WTC11 (cell line): ENCODE results near the gene OTOR. TPM values are rescaled to one million over a fixed set of nuclear protein-coding genes. Genes with fewer than 3 reads are reported as not detected.

ENCODE experiments used
- ATAC-seq: fragments of 200-7000 bp; cut with Tn5 transposase; 2 replicates; pipeline ENCODE4 v1.10.0; 2021; ENCODE audit warnings: mild to moderate bottlenecking, moderate library complexity
- CTCF ChIA-PET: fragments of 300-600 bp; sonication (Branson Sonifier 250); formaldehyde crosslinking; loops from one replicate; lab custom pipeline; 2021; ENCODE audit warnings: antibody characterized with exemption; lab: Charles Lee
- POLR2A ChIA-PET: fragments of 350-600 bp; sonication (Branson Sonifier 250); formaldehyde crosslinking; loops from one replicate; lab custom pipeline; 2021; ENCODE audit warnings: antibody characterized with exemption; lab: Charles Lee
- DNase-seq: peaks from one replicate; pipeline ENCODE4 v3.0.0; 2021; ENCODE audit warnings: low spot score
- H3K27ac Mint-ChIP-seq: 2 replicates; pipeline ENCODE4 v1.8.0; 2021; ENCODE audit warnings: mixed read lengths
- H3K27me3 Mint-ChIP-seq: 2 replicates; pipeline ENCODE4 v1.8.0; 2021; ENCODE audit warnings: low read depth, mild to moderate bottlenecking, moderate library complexity, mixed read lengths
- H3K36me3 Mint-ChIP-seq: 2 replicates; pipeline ENCODE4 v1.8.0; 2021; ENCODE audit warnings: mixed read lengths
- H3K4me1 Mint-ChIP-seq: 2 replicates; pipeline ENCODE4 v1.8.0; 2022; ENCODE audit warnings: mixed read lengths
- H3K4me3 Mint-ChIP-seq: 2 replicates; pipeline ENCODE4 v1.8.0; 2021; ENCODE audit warnings: mild to moderate bottlenecking, moderate library complexity, mixed read lengths
- H3K9me3 Mint-ChIP-seq: 2 replicates; pipeline ENCODE4 v1.8.0; 2021; ENCODE audit warnings: mixed read lengths
- CREM ChIP-seq: sonication (generic); formaldehyde crosslinking; IDR thresholded peaks from 2 replicates; pipeline ENCODE4 v1.8.1; 2022; ENCODE audit warnings: mild to moderate bottlenecking, missing genetic modification reagents, moderate library complexity
- ELF4 ChIP-seq: sonication (generic); formaldehyde crosslinking; IDR thresholded peaks from 2 replicates; pipeline ENCODE4 v1.8.1; 2022; ENCODE audit warnings: low read depth, mild to moderate bottlenecking, moderate library complexity, missing genetic modification reagents
- EMX1 ChIP-seq: fragments of 250-450 bp; sonication (Bioruptor Pico); IDR thresholded peaks from 2 replicates; pipeline ENCODE4 v1.8.0; 2021; ENCODE audit warnings: mild to moderate bottlenecking
- GRHL2 ChIP-seq: fragments of 250-450 bp; sonication (Bioruptor Pico); IDR thresholded peaks from 2 replicates; pipeline ENCODE4 v1.8.0; 2022; ENCODE audit warnings: mild to moderate bottlenecking, moderate library complexity; ENCODE audit not compliant: insufficient replicate concordance, severe bottlenecking
- JAZF1 ChIP-seq: fragments of 250-450 bp; sonication (Bioruptor Pico); IDR thresholded peaks from 2 replicates; pipeline ENCODE4 v1.9.0; 2021; ENCODE audit warnings: moderate library complexity, mild to moderate bottlenecking, inconsistent platforms
- MYBL2 ChIP-seq: sonication (generic); formaldehyde crosslinking; IDR thresholded peaks from 2 replicates; pipeline ENCODE4 v1.8.1; 2023; ENCODE audit warnings: mild to moderate bottlenecking, moderate library complexity, missing genetic modification reagents
- SMAD4 ChIP-seq: sonication (generic); formaldehyde crosslinking; IDR thresholded peaks from 2 replicates; pipeline ENCODE4 v1.8.0; 2022; ENCODE audit warnings: mild to moderate bottlenecking, missing genetic modification reagents
- ZNF121 ChIP-seq: sonication (generic); formaldehyde crosslinking; IDR thresholded peaks from 2 replicates; pipeline ENCODE4 v1.8.0; 2023; ENCODE audit warnings: missing genetic modification reagents
- ZNF396 ChIP-seq: fragments of 250-450 bp; sonication (Bioruptor Pico); IDR thresholded peaks from 2 replicates; pipeline ENCODE4 v1.8.0; 2021; ENCODE audit warnings: mild to moderate bottlenecking, moderate library complexity, borderline replicate concordance
- total RNA-seq: library from RNA; stranded (reverse); gene quantifications from 3 replicates; pipeline ENCODE4 v1.2.3, GENCODE V29; 2021
- TF ChIP-seq, protein P1 (sequence below): sonication (generic); formaldehyde crosslinking; IDR thresholded peaks from 2 replicates; pipeline ENCODE4 v1.8.0; 2022; ENCODE audit warnings: mild to moderate bottlenecking, missing genetic modification reagents
- TF ChIP-seq, protein P2 (sequence below): fragments of 250-450 bp; sonication (Bioruptor Pico); IDR thresholded peaks from 2 replicates; pipeline ENCODE4 v1.9.0; 2021; ENCODE audit warnings: mild to moderate bottlenecking, borderline replicate concordance
- TF ChIP-seq, protein P3 (sequence below): fragments of 200-600 bp; IDR thresholded peaks from 2 replicates; pipeline ENCODE4 v1.8.0; 2022; ENCODE audit warnings: antibody characterized with exemption
- TF ChIP-seq, protein P4 (sequence below): fragments of 250-450 bp; sonication (Bioruptor Pico); IDR thresholded peaks from 2 replicates; pipeline ENCODE4 v1.9.0; 2021; ENCODE audit warnings: mild to moderate bottlenecking
- TF ChIP-seq, protein P5 (sequence below): fragments of 250-450 bp; sonication (Bioruptor Pico); IDR thresholded peaks from 2 replicates; pipeline ENCODE4 v1.9.0; 2021; ENCODE audit warnings: moderate library complexity, mild to moderate bottlenecking, inconsistent platforms, borderline replicate concordance
- TF ChIP-seq, protein P6 (sequence below): sonication (generic); formaldehyde crosslinking; IDR thresholded peaks from 2 replicates; pipeline ENCODE4 v1.8.1; 2023; ENCODE audit warnings: mild to moderate bottlenecking, missing genetic modification reagents, moderate library complexity
- TF ChIP-seq, protein P7 (sequence below): sonication (generic); formaldehyde crosslinking; IDR thresholded peaks from 2 replicates; pipeline ENCODE4 v1.8.0; 2022; ENCODE audit warnings: mild to moderate bottlenecking, missing genetic modification reagents
- TF ChIP-seq, protein P8 (sequence below): sonication (generic); formaldehyde crosslinking; IDR thresholded peaks from 2 replicates; pipeline ENCODE4 v1.8.1; 2023; ENCODE audit warnings: mild to moderate bottlenecking, missing genetic modification reagents, borderline replicate concordance

The OTOR gene
- total RNA-seq, 1 experiment from 2014 or later: not detected

DNA sequence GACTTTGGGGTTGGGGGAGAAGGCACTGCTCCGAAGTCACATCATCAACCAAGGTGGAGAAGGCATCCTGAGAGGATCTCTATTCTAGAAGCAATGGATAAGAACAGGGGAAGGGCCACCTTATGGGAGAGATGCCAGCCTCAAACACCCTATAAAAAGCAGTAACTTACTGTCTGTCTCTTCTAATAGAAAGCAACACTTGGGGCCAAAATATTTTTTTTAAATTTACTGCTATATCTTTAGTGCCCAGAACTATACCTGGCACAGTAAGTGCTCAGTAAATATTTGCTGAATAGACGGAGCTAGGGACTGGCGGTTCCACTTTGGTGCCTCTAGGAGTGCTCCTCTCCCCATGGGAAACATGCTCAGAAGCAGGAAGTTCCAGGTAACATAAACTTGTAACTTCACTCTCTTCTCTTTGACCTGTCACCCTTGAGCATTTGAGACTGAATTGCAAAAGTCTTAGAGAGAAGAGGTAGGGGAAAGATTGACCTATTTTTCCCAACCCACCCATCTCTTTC lies 807 bp upstream of the OTOR start (continued):
- TF ChIP-seq, protein P1, sequence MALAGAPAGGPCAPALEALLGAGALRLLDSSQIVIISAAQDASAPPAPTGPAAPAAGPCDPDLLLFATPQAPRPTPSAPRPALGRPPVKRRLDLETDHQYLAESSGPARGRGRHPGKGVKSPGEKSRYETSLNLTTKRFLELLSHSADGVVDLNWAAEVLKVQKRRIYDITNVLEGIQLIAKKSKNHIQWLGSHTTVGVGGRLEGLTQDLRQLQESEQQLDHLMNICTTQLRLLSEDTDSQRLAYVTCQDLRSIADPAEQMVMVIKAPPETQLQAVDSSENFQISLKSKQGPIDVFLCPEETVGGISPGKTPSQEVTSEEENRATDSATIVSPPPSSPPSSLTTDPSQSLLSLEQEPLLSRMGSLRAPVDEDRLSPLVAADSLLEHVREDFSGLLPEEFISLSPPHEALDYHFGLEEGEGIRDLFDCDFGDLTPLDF (CRISPR knock-in tag): no peak
- TF ChIP-seq, protein P2, sequence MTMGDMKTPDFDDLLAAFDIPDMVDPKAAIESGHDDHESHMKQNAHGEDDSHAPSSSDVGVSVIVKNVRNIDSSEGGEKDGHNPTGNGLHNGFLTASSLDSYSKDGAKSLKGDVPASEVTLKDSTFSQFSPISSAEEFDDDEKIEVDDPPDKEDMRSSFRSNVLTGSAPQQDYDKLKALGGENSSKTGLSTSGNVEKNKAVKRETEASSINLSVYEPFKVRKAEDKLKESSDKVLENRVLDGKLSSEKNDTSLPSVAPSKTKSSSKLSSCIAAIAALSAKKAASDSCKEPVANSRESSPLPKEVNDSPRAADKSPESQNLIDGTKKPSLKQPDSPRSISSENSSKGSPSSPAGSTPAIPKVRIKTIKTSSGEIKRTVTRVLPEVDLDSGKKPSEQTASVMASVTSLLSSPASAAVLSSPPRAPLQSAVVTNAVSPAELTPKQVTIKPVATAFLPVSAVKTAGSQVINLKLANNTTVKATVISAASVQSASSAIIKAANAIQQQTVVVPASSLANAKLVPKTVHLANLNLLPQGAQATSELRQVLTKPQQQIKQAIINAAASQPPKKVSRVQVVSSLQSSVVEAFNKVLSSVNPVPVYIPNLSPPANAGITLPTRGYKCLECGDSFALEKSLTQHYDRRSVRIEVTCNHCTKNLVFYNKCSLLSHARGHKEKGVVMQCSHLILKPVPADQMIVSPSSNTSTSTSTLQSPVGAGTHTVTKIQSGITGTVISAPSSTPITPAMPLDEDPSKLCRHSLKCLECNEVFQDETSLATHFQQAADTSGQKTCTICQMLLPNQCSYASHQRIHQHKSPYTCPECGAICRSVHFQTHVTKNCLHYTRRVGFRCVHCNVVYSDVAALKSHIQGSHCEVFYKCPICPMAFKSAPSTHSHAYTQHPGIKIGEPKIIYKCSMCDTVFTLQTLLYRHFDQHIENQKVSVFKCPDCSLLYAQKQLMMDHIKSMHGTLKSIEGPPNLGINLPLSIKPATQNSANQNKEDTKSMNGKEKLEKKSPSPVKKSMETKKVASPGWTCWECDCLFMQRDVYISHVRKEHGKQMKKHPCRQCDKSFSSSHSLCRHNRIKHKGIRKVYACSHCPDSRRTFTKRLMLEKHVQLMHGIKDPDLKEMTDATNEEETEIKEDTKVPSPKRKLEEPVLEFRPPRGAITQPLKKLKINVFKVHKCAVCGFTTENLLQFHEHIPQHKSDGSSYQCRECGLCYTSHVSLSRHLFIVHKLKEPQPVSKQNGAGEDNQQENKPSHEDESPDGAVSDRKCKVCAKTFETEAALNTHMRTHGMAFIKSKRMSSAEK (CRISPR knock-in tag): no peak
- TF ChIP-seq MYBL2 (no peak), ZNF396 (CRISPR knock-in tag) (no peak), CREM (CRISPR knock-in tag) (no peak), EMX1 (CRISPR knock-in tag) (no peak), ZNF121 (CRISPR knock-in tag) (no peak)
- TF ChIP-seq, protein P3, sequence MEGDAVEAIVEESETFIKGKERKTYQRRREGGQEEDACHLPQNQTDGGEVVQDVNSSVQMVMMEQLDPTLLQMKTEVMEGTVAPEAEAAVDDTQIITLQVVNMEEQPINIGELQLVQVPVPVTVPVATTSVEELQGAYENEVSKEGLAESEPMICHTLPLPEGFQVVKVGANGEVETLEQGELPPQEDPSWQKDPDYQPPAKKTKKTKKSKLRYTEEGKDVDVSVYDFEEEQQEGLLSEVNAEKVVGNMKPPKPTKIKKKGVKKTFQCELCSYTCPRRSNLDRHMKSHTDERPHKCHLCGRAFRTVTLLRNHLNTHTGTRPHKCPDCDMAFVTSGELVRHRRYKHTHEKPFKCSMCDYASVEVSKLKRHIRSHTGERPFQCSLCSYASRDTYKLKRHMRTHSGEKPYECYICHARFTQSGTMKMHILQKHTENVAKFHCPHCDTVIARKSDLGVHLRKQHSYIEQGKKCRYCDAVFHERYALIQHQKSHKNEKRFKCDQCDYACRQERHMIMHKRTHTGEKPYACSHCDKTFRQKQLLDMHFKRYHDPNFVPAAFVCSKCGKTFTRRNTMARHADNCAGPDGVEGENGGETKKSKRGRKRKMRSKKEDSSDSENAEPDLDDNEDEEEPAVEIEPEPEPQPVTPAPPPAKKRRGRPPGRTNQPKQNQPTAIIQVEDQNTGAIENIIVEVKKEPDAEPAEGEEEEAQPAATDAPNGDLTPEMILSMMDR: no peak
- TF ChIP-seq, protein P4, sequence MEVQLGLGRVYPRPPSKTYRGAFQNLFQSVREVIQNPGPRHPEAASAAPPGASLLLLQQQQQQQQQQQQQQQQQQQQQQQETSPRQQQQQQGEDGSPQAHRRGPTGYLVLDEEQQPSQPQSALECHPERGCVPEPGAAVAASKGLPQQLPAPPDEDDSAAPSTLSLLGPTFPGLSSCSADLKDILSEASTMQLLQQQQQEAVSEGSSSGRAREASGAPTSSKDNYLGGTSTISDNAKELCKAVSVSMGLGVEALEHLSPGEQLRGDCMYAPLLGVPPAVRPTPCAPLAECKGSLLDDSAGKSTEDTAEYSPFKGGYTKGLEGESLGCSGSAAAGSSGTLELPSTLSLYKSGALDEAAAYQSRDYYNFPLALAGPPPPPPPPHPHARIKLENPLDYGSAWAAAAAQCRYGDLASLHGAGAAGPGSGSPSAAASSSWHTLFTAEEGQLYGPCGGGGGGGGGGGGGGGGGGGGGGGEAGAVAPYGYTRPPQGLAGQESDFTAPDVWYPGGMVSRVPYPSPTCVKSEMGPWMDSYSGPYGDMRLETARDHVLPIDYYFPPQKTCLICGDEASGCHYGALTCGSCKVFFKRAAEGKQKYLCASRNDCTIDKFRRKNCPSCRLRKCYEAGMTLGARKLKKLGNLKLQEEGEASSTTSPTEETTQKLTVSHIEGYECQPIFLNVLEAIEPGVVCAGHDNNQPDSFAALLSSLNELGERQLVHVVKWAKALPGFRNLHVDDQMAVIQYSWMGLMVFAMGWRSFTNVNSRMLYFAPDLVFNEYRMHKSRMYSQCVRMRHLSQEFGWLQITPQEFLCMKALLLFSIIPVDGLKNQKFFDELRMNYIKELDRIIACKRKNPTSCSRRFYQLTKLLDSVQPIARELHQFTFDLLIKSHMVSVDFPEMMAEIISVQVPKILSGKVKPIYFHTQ (CRISPR knock-in tag): no peak
- TF ChIP-seq, all 79 proteins: peak for 0

DNA sequence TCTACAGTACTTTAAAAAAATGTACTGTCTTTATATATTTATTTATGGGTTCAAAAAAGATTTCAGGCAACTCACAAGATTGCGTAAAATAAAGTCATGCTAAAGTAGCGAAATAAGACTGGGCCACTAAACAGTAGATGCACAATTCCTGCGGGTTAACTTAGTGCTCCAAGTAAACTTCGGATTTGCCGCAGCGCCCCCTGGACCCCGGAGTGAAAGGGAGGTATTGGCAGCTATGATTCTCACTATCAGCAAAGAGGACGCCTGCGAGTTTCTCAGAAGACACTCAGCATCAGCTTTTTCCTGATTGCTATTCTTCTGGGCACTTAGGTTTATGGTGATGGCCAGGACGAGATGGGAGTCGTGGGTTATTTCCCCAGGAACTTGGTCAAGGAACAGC lies 1.4 kb downstream of the OTOR start:
- Mint-ChIP-seq H3K27ac (no peak overlapping the region), H3K9me3 (peaks cover 10% of the 10 kb centered on the region), H3K4me3 (no peak overlapping the region), H3K36me3 (no peaks in the 10 kb centered on the region; the same call in 1 of the 2 replicates), H3K4me1 (peaks cover 27% of the 10 kb centered on the region), H3K27me3 (no peaks in the 10 kb centered on the region)
- DNase-seq (peak; percentile 60), ATAC-seq (peak; percentile 67)
- CTCF ChIA-PET: interaction anchor here (0.6 to 1.4 kb wide), 8 partner anchors 11 to 685 kb away, joined by 3 to 14 read pairs (median 3); no protein-coding TSS in a partner anchor
- POLR2A ChIA-PET: no interaction called here
- no peak for TF ChIP-seq CREM (CRISPR knock-in tag)
- TF ChIP-seq ZNF396 (CRISPR knock-in tag): no peak
- TF ChIP-seq, protein P5, sequence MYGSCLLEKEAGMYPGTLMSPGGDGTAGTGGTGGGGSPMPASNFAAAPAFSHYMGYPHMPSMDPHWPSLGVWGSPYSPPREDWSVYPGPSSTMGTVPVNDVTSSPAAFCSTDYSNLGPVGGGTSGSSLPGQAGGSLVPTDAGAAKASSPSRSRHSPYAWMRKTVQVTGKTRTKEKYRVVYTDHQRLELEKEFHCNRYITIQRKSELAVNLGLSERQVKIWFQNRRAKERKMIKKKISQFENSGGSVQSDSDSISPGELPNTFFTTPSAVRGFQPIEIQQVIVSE (CRISPR knock-in tag): no peak
- TF ChIP-seq, protein P6, sequence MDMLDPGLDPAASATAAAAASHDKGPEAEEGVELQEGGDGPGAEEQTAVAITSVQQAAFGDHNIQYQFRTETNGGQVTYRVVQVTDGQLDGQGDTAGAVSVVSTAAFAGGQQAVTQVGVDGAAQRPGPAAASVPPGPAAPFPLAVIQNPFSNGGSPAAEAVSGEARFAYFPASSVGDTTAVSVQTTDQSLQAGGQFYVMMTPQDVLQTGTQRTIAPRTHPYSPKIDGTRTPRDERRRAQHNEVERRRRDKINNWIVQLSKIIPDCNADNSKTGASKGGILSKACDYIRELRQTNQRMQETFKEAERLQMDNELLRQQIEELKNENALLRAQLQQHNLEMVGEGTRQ: no peak
- TF ChIP-seq, protein P7, sequence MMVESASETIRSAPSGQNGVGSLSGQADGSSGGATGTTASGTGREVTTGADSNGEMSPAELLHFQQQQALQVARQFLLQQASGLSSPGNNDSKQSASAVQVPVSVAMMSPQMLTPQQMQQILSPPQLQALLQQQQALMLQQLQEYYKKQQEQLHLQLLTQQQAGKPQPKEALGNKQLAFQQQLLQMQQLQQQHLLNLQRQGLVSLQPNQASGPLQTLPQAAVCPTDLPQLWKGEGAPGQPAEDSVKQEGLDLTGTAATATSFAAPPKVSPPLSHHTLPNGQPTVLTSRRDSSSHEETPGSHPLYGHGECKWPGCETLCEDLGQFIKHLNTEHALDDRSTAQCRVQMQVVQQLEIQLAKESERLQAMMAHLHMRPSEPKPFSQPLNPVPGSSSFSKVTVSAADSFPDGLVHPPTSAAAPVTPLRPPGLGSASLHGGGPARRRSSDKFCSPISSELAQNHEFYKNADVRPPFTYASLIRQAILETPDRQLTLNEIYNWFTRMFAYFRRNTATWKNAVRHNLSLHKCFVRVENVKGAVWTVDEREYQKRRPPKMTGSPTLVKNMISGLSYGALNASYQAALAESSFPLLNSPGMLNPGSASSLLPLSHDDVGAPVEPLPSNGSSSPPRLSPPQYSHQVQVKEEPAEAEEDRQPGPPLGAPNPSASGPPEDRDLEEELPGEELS: no peak
- no peak for TF ChIP-seq GRHL2 (CRISPR knock-in tag)
- TF ChIP-seq JAZF1 (CRISPR knock-in tag): no peak
- TF ChIP-seq EMX1 (CRISPR knock-in tag): no peak
- no peak for TF ChIP-seq SMAD4 (CRISPR knock-in tag)
- no peak for TF ChIP-seq ELF4 (CRISPR knock-in tag)
- TF ChIP-seq, protein P8, sequence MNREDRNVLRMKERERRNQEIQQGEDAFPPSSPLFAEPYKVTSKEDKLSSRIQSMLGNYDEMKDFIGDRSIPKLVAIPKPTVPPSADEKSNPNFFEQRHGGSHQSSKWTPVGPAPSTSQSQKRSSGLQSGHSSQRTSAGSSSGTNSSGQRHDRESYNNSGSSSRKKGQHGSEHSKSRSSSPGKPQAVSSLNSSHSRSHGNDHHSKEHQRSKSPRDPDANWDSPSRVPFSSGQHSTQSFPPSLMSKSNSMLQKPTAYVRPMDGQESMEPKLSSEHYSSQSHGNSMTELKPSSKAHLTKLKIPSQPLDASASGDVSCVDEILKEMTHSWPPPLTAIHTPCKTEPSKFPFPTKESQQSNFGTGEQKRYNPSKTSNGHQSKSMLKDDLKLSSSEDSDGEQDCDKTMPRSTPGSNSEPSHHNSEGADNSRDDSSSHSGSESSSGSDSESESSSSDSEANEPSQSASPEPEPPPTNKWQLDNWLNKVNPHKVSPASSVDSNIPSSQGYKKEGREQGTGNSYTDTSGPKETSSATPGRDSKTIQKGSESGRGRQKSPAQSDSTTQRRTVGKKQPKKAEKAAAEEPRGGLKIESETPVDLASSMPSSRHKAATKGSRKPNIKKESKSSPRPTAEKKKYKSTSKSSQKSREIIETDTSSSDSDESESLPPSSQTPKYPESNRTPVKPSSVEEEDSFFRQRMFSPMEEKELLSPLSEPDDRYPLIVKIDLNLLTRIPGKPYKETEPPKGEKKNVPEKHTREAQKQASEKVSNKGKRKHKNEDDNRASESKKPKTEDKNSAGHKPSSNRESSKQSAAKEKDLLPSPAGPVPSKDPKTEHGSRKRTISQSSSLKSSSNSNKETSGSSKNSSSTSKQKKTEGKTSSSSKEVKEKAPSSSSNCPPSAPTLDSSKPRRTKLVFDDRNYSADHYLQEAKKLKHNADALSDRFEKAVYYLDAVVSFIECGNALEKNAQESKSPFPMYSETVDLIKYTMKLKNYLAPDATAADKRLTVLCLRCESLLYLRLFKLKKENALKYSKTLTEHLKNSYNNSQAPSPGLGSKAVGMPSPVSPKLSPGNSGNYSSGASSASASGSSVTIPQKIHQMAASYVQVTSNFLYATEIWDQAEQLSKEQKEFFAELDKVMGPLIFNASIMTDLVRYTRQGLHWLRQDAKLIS: no peak
